PC-3 (cell line): ENCODE data around the gene CACNA1B. TPM values are rescaled to one million over a fixed set of nuclear protein-coding genes. Genes with fewer than 3 reads are reported as not detected.

Source experiments
- ATAC-seq: fragments of 200-7000 bp; cut with Tn5 transposase; 2 replicates; pipeline ENCODE4 v1.9.1; 2020; ENCODE audit warnings: mild to moderate bottlenecking, moderate library complexity
- BruUV-seq: library from RNA; stranded (reverse); fragments of 400-500 nt; replicated peaks from 2 replicates; lab custom pipeline; 2021; lab: Mats Ljungman, UMichigan
- CTCF ChIA-PET: fragments of 300-600 bp; sonication (Branson Sonifier 250); formaldehyde crosslinking; loops from one replicate; lab custom pipeline; 2022; ENCODE audit warnings: antibody characterized with exemption; lab: Charles Lee
- POLR2A ChIA-PET: fragments of 300-600 bp; sonication (Branson Sonifier 250); formaldehyde crosslinking; loops from one replicate; lab custom pipeline; 2022; ENCODE audit warnings: antibody characterized with exemption; ENCODE audit not compliant: unreplicated experiment; lab: Charles Lee
- DNase-seq: peaks from one replicate; pipeline ENCODE4 v3.0.0-alpha.2; 2015
- H2AFZ ChIP-seq: fragments of 300-600 bp; sonication (generic); 2 replicates; pipeline ENCODE4 v1.6.0; 2016; ENCODE audit warnings: antibody characterized with exemption, low read length
- H3F3A ChIP-seq: fragments of 300-600 bp; sonication (generic); one replicate; pipeline ENCODE4 v1.6.0; 2017; ENCODE audit warnings: antibody characterized with exemption, low read length, control low read depth, mild to moderate bottlenecking; ENCODE audit not compliant: unreplicated experiment
- H3K27ac ChIP-seq: fragments of 300-600 bp; sonication (generic); 2 replicates; pipeline ENCODE4 v1.5.1; 2016; ENCODE audit warnings: mild to moderate bottlenecking, low read length
- H3K27me3 ChIP-seq: fragments of 300-600 bp; sonication (generic); 2 replicates; pipeline ENCODE4 v1.6.1; 2016; ENCODE audit warnings: low read length, mixed read lengths
- H3K36me3 ChIP-seq: fragments of 300-600 bp; sonication (generic); 2 replicates; pipeline ENCODE4 v1.6.1; 2016; ENCODE audit warnings: low read depth, mixed run types, low read length, mixed read lengths
- H3K4me1 ChIP-seq: fragments of 300-600 bp; sonication (generic); 2 replicates; pipeline ENCODE4 v1.5.1; 2016; ENCODE audit warnings: low read length; ENCODE audit not compliant: insufficient read depth
- H3K4me2 ChIP-seq: fragments of 300-600 bp; sonication (generic); 2 replicates; pipeline ENCODE4 v1.6.0; 2016; ENCODE audit warnings: low read length
- H3K4me3 ChIP-seq: fragments of 300-600 bp; sonication (generic); 2 replicates; pipeline ENCODE4 v1.5.1; 2016; ENCODE audit warnings: mild to moderate bottlenecking, low read length, mixed read lengths
- H3K79me2 ChIP-seq: fragments of 300-600 bp; sonication (generic); 2 replicates; pipeline ENCODE4 v1.6.1; 2017; ENCODE audit warnings: low read length, mixed read lengths
- H3K9ac ChIP-seq: fragments of 300-600 bp; sonication (generic); 2 replicates; pipeline ENCODE4 v1.6.0; 2016; ENCODE audit warnings: mild to moderate bottlenecking, low read length
- H3K9me2 ChIP-seq: fragments of 300-600 bp; sonication (generic); replicated peaks from 2 replicates; pipeline ENCODE4 v1.6.1; 2016; ENCODE audit warnings: mixed run types, low read length, mixed read lengths
- H3K9me3 ChIP-seq: fragments of 300-600 bp; sonication (generic); 2 replicates; pipeline ENCODE4 v1.6.1; 2016; ENCODE audit warnings: low read length, mixed read lengths
- H4K20me1 ChIP-seq: fragments of 300-600 bp; sonication (generic); 2 replicates; pipeline ENCODE4 v1.6.1; 2016; ENCODE audit warnings: low read length, mixed read lengths
- CTCF ChIP-seq: fragments of 300-600 bp; sonication (generic); conservative IDR thresholded peaks from 2 replicates; pipeline ENCODE4 v1.5.1; 2017; ENCODE audit warnings: antibody characterized with exemption, low read depth, mild to moderate bottlenecking, low read length
- EZH2 ChIP-seq: fragments of 300-600 bp; sonication (generic); IDR thresholded peaks from one replicate; pipeline ENCODE4 v1.6.1; 2017; ENCODE audit warnings: antibody characterized with exemption, mild to moderate bottlenecking, low read length; ENCODE audit not compliant: unreplicated experiment
- EZH2phosphoT487 ChIP-seq: fragments of 300-600 bp; sonication (generic); IDR thresholded peaks from 2 replicates; pipeline ENCODE4 v1.6.1; 2018; ENCODE audit warnings: mild to moderate bottlenecking, antibody characterized with exemption, low read length, borderline replicate concordance
- intact Hi-C: fragments of 100-400 bp; cut with micrococcal nuclease; formaldehyde crosslinking; loops from 2 replicates; pipeline ENCODE4 v1.9.0; 2023
- total RNA-seq: library from RNA; depleted of rRNA; stranded (reverse); fragments of >200 nt; gene quantifications from 2 replicates; pipeline ENCODE4 v1.2.3, GENCODE V29; 2014

The CACNA1B gene
- total RNA-seq, 1 experiment from 2014 or later, result not detected

DNA sequence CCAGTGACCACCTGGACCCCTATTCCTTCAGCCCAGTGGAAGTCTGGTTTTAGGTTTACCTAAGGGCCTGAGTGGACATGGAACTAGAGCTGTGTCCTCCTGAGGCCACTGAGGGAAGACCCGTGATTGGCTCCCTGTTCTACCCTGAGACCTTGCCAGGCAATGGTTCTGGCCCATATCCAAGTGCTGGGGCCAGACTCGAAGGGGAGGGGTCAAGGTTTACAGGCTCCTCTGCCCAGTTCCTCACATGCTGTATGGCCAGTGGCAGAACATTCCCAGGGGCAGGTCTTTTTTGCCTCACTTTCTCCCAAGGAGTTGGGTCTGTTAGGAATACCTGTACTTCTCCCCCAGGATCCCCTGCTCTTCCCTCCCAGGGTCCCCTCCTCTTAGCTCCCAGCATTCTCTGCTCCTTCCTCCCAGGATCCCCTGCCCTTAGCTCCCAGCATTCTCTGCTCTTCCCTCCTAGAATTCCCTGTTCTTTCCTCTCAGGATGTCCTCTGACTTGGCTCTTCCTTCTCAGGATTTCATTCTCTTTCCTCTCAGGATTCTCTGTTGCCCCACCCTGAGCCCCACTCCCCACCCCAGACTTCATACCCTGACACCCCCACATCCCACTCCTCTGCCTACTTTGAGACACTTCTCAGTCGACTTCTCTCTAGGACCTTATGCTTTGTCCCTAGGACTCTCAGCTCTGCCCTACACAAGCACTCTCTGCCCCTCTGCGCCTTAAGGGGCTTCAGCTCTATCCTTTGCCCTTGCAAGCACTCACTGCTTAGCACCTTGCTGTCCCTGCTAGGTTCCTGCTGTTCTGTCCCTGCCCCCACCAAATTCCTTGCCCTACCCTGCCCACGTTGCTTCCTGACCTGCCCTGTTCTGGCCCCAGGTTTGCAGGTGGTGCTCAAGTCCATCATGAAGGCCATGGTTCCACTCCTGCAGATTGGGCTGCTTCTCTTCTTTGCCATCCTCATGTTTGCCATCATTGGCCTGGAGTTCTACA lies 36.5 kb downstream of the CACNA1B start:
- Histone ChIP-seq H3K27ac (no peak overlapping the region), H4K20me1 (no peaks in the 10 kb centered on the region), H3K4me1 (no peaks in the 10 kb centered on the region), H3K9me3 (no peaks in the 10 kb centered on the region), H3K9ac (no peak overlapping the region), H3K79me2 (no peaks in the 10 kb centered on the region), H2AFZ (no peak overlapping the region), H3F3A (no peaks in the 10 kb centered on the region), H3K9me2 (no peaks in the 10 kb centered on the region), H3K4me3 (no peak overlapping the region), H3K4me2 (no peak overlapping the region), H3K27me3 (peaks cover 21% of the 10 kb centered on the region), H3K36me3 (no peaks in the 10 kb centered on the region)
- POLR2A ChIA-PET, result no interaction called here
- no peak for ATAC-seq
- CTCF ChIA-PET, result no interaction called here
- DNase-seq, result no peak
- no TSS peak for BruUV-seq
- intact Hi-C loops, result no loop called here
- no peak for TF ChIP-seq CTCF
- no peak for TF ChIP-seq EZH2phosphoT487
- no peak for TF ChIP-seq EZH2

DNA sequence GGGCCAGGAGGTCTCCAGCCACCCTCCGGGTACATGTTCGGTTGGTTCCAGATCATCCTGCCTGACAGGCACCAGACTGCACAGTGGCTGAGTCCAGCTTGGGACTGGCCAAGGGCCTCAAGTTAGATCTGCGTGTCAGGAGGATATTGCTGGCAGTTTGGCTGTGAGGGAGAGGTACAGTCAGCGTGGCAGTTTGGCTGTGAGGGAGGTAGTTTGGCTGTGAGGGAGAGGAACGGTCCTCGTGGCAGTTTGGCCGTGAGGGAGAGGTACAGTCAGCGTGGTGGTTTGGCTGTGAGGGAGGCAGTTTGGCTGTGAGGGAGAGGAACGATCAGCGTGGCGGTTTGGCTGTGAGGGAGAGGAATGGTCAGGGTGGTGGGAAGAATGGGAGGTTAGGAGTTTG lies 39.0 kb downstream of the CACNA1B start:
- H3K4me3 ChIP-seq, result no peak overlapping the region
- no peak overlapping the region for H3K27ac ChIP-seq
- H3F3A ChIP-seq, result no peaks in the 10 kb centered on the region
- H4K20me1 ChIP-seq, result no peaks in the 10 kb centered on the region
- intact Hi-C loops, result no loop called here
- ChIA-PET POLR2A (no interaction called here), CTCF (no interaction called here)
- TF ChIP-seq EZH2phosphoT487 (no peak), EZH2 (no peak), CTCF (no peak)
- no peaks in the 10 kb centered on the region for H3K9me3 ChIP-seq
- no peak overlapping the region for H2AFZ ChIP-seq
- peaks cover 14% of the 10 kb centered on the region for H3K27me3 ChIP-seq
- H3K79me2 ChIP-seq, result no peaks in the 10 kb centered on the region
- H3K9ac ChIP-seq, result no peak overlapping the region
- no peaks in the 10 kb centered on the region for H3K9me2 ChIP-seq
- BruUV-seq, result no TSS peak
- DNase-seq (no peak), ATAC-seq (no peak)
- H3K4me1 ChIP-seq, result no peaks in the 10 kb centered on the region
- H3K36me3 ChIP-seq, result no peaks in the 10 kb centered on the region
- no peak overlapping the region for H3K4me2 ChIP-seq

- Histone ChIP-seq H3K27me3 (peaks cover 9% of the 10 kb centered on the region), H3K4me1 (no peaks in the 10 kb centered on the region), H3K79me2 (no peaks in the 10 kb centered on the region), H3K4me2 (no peak overlapping the region), H3F3A (no peaks in the 10 kb centered on the region), H3K36me3 (no peaks in the 10 kb centered on the region), H3K4me3 (no peak overlapping the region), H3K9ac (no peak overlapping the region), H3K9me2 (no peaks in the 10 kb centered on the region), H3K9me3 (no peaks in the 10 kb centered on the region), H4K20me1 (no peaks in the 10 kb centered on the region), H2AFZ (no peak overlapping the region), H3K27ac (no peak overlapping the region)
- CTCF ChIA-PET, result no interaction called here
- BruUV-seq, result no TSS peak
- ATAC-seq, result no peak
- DNase-seq, result no peak
- intact Hi-C loops, result no loop called here
- no peak for TF ChIP-seq EZH2
- no peak for TF ChIP-seq EZH2phosphoT487
- no peak for TF ChIP-seq CTCF
- POLR2A ChIA-PET, result no interaction called here
These were observed 39.5 kb downstream of the CACNA1B start for GRCh38 chr9:137917116-137917515.
